Regular cardiac myocyte (primary cell): Measurements from ENCODE around the gene TBC1D16. TPM values are rescaled to one million over a fixed set of nuclear protein-coding genes. Genes with fewer than 3 reads are reported as not detected.

ENCODE experiments used
- total RNA-seq: library from RNA; depleted of rRNA; stranded (reverse); fragments of >200 nt; gene quantifications from 2 replicates; pipeline ENCODE4 v1.2.3, GENCODE V29; 2014

TBC1D16 gene, protein sequence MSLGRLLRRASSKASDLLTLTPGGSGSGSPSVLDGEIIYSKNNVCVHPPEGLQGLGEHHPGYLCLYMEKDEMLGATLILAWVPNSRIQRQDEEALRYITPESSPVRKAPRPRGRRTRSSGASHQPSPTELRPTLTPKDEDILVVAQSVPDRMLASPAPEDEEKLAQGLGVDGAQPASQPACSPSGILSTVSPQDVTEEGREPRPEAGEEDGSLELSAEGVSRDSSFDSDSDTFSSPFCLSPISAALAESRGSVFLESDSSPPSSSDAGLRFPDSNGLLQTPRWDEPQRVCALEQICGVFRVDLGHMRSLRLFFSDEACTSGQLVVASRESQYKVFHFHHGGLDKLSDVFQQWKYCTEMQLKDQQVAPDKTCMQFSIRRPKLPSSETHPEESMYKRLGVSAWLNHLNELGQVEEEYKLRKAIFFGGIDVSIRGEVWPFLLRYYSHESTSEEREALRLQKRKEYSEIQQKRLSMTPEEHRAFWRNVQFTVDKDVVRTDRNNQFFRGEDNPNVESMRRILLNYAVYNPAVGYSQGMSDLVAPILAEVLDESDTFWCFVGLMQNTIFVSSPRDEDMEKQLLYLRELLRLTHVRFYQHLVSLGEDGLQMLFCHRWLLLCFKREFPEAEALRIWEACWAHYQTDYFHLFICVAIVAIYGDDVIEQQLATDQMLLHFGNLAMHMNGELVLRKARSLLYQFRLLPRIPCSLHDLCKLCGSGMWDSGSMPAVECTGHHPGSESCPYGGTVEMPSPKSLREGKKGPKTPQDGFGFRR
- total RNA-seq, result 20.0 and 24.0 TPM in 2 replicates

DNA sequence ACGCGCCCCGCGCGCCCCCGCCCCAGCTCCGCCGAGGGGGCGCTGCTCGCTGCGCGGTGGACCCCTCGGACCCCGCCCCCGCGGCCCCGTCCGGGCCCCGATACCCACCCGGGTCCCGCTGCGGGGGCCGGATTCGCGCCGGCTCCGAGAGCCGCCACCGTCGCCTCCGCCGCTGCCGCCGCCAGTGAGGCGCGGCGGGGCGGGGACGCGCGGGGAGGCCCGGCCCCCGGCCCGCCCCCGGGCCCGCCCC is at the start of gene TBC1D16:
TSS of gene TBC1D16 (minus strand) at position 186 of the 250 bp plus-strand sequence. CDS start 22,325 bp downstream, outside the sequence.

DNA sequence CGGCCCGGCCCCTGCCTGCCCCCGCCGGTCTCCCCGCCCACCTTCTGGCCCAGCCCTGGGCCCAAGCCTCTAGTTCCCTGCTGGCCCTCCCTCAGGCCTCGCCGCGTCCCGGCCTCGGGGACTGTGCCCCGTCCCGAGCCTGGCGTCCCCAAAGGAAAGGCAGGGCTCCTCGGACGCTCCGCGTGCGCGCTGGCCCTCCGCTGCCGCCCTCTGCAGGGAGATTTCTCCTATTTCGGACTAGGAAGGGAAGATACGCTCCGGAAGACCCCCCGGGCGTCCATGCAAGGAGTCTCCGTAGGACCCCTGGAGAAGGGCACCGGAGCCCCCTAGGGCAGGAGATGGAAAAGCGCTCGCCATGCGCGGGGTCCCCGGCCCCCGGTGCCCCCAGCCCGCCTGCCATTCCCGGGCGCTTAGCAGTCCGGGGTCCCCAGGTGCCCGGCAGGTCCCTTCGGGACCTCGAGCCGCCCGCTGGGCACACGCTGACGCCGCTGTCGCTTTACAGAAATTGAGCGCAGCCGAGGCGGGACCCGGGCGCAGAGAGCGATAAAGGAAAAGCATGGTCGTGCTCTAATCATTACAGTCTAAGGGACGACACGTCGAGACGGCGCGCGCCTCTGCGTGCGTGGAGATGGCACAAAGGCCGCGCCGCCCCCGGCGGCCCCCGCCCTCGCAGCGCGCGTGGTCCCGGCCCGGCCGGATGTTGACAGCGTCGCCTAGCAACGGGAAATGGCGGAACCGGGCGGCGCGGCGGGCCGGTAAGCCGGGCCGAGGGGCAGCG is 454 bp upstream of the TBC1D16 start, which contains the start of gene CCDC40:
TSS of gene CCDC40 (plus strand) at position 706 of the 778 bp plus-strand sequence. CDS start at position 727, 21 bp downstream.

Other genes with a start within 250 kb of the TBC1D16 start
- 3.1 and 3.5 TPM in 2 replicates for gene CBX8, start 238.8 kb downstream of the TBC1D16 start, total RNA-seq
- 7.6 and 8.6 TPM in 2 replicates for gene CBX4, start 196.4 kb downstream of the TBC1D16 start, total RNA-seq
- 2.5 and 2.7 TPM in 2 replicates for gene CCDC40, start 770 bp upstream of the TBC1D16 start, total RNA-seq
- gene GAA, start 65.7 kb upstream of the TBC1D16 start, total RNA-seq, result 5.9 and 33.8 TPM in 2 replicates
- gene EIF4A3, start 111.3 kb upstream of the TBC1D16 start, total RNA-seq, result 99.8 and 141 TPM in 2 replicates
- under 0.01 TPM in 1 of 2 replicates, not detected in the other for gene CARD14, start 134.2 kb upstream of the TBC1D16 start, total RNA-seq
- 5.4 and 6.9 TPM in 2 replicates for gene SGSH, start 184.5 kb upstream of the TBC1D16 start, total RNA-seq
- gene SLC26A11, start 184.6 kb upstream of the TBC1D16 start, total RNA-seq, result 4.0 and 7.3 TPM in 2 replicates
- gene RNF213, start 225.0 kb upstream of the TBC1D16 start, total RNA-seq, result 66.7 and 95.6 TPM in 2 replicates